ENCODE results near the gene HOXC9.

DNA sequence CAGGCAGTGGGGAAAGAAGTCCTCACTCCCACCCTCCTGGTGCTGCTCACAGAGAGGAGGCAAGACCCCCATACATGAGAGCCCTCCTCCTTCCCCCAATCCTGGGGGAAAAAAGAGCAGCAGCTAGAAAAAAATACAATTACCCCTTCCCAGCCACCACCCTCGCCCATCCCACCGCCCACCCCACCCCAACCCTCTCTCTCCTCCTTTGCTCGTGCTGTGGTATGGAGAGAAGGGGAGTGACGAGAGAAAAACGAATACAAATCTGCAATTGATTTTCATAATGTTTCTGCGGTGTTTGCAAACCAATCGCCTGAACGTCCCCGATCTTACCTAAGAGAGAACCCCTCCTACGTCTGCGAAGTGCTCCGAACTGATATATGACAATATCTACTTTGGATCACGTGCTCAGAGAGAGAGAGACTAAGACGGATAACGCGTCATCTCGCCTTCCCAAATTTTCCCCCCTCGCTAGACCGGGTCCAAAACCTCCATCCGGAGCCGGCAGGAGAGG, 27.2 kb upstream of the HOXC9 start, which contains the start of gene HOXC11:
- TF ChIP-seq, protein P1, sequence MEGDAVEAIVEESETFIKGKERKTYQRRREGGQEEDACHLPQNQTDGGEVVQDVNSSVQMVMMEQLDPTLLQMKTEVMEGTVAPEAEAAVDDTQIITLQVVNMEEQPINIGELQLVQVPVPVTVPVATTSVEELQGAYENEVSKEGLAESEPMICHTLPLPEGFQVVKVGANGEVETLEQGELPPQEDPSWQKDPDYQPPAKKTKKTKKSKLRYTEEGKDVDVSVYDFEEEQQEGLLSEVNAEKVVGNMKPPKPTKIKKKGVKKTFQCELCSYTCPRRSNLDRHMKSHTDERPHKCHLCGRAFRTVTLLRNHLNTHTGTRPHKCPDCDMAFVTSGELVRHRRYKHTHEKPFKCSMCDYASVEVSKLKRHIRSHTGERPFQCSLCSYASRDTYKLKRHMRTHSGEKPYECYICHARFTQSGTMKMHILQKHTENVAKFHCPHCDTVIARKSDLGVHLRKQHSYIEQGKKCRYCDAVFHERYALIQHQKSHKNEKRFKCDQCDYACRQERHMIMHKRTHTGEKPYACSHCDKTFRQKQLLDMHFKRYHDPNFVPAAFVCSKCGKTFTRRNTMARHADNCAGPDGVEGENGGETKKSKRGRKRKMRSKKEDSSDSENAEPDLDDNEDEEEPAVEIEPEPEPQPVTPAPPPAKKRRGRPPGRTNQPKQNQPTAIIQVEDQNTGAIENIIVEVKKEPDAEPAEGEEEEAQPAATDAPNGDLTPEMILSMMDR (IDR thresholded peaks at IDR 0.05; ENCODE audit: borderline replicate concordance, extremely low read depth, low read length, poor library complexity, severe bottlenecking): no peak
- no peak for TF ChIP-seq EZH2 (IDR thresholded peaks at IDR 0.05; ENCODE audit: borderline replicate concordance, low read depth, low read length, severe bottlenecking)
